ENCODE measurements around the gene UQCC5. TPM values are rescaled to one million over a fixed set of nuclear protein-coding genes. Genes with fewer than 3 reads are reported as not detected.

The UQCC5 gene
- polyA plus RNA-seq, 3 donors: 11.3 to 34.4 (median 21.4) TPM

Other genes starting within 250 kb of the UQCC5 start
- gene GLYCTK, start 248.8 kb upstream of the UQCC5 start, polyA plus RNA-seq: 100 to 1,000 TPM in 1 of 3 donors, 10 to 100 TPM in 1, 1 to 10 TPM in 1; 9.3 to 111 (median 37.8) TPM
- 10 to 100 TPM in 1 of 3 donors, 1 to 10 TPM in 2; 2.4 to 10.7 (median 8.0) TPM for gene DNAH1, start 220.3 kb upstream of the UQCC5 start, polyA plus RNA-seq
- gene BAP1, start 126.6 kb upstream of the UQCC5 start, polyA plus RNA-seq: 10 to 100 TPM; 32.2 to 55.4 (median 54.9) TPM
- gene PHF7, start 125.9 kb upstream of the UQCC5 start, polyA plus RNA-seq: 1 to 10 TPM; 4.6 to 9.8 (median 5.5) TPM
- 10 to 100 TPM in 2 of 3 donors, 1 to 10 TPM in 1; 7.7 to 92.8 (median 49.7) TPM for gene SEMA3G, start 91.5 kb upstream of the UQCC5 start, polyA plus RNA-seq
- gene TNNC1, start 82.6 kb upstream of the UQCC5 start, polyA plus RNA-seq: 10 to 100 TPM in 2 of 3 donors, 1 to 10 TPM in 1; 1.1 to 14.8 (median 11.6) TPM
- gene NISCH, start 81.0 kb upstream of the UQCC5 start, polyA plus RNA-seq: 10 to 100 TPM; 27.5 to 46.8 (median 41.2) TPM
- gene STAB1, start 41.3 kb upstream of the UQCC5 start, polyA plus RNA-seq: 100 to 1,000 TPM in 2 of 3 donors, 10 to 100 TPM in 1; 22.6 to 199 (median 166) TPM
- gene NT5DC2, start 2.7 kb upstream of the UQCC5 start, polyA plus RNA-seq: 10 to 100 TPM; 10.8 to 42.7 (median 30.3) TPM
- 10 to 100 TPM in 2 of 3 donors, 1 to 10 TPM in 1; 8.1 to 20.9 (median 15.3) TPM for gene PBRM1, start 149.3 kb downstream of the UQCC5 start, polyA plus RNA-seq
- 10 to 100 TPM; 46.8 to 87.4 (median 67.3) TPM for gene GNL3, start 149.4 kb downstream of the UQCC5 start, polyA plus RNA-seq
- gene GLT8D1, start 169.2 kb downstream of the UQCC5 start, polyA plus RNA-seq: 10 to 100 TPM; 23.5 to 35.5 (median 30.4) TPM
- 100 to 1,000 TPM in 2 of 3 donors, 10 to 100 TPM in 1; 81.8 to 109 (median 101) TPM for gene SPCS1, start 169.5 kb downstream of the UQCC5 start, polyA plus RNA-seq
- 1 to 10 TPM; 5.3 to 6.2 (median 5.4) TPM for gene NEK4, start 234.3 kb downstream of the UQCC5 start, polyA plus RNA-seq
- under 1 TPM in 2 of 3 donors, not detected in 1; 0.30 to 0.37 TPM for gene ITIH1, start 241.0 kb downstream of the UQCC5 start, polyA plus RNA-seq

Data from adipose tissue (tissue), 3 donors.